Loucy (cell line): ENCODE data around the gene TXNRD1.

ENCODE experiments used
- H2AFZ ChIP-seq: fragments of 200-600 bp; sonication (generic); 2 replicates; pipeline ENCODE4 v1.6.0; 2016; ENCODE audit warnings: antibody characterized with exemption, mild to moderate bottlenecking, low read length, moderate library complexity
- H3F3A ChIP-seq: fragments of 200-600 bp; 2 replicates; pipeline ENCODE4 v1.6.0; 2016; ENCODE audit warnings: antibody characterized with exemption, low read depth, mild to moderate bottlenecking
- H3K27me3 ChIP-seq: fragments of 200-600 bp; sonication (generic); 2 replicates; pipeline ENCODE4 v1.6.1; 2014; ENCODE audit warnings: low read length, mild to moderate bottlenecking; ENCODE audit not compliant: insufficient read depth, poor library complexity, severe bottlenecking
- H3K36me3 ChIP-seq: fragments of 200-600 bp; sonication (generic); 2 replicates; pipeline ENCODE4 v1.6.1; 2016; ENCODE audit warnings: low read length; ENCODE audit not compliant: insufficient read depth
- H3K4me1 ChIP-seq: fragments of 200-600 bp; sonication (generic); 2 replicates; pipeline ENCODE4 v1.5.1; 2014; ENCODE audit warnings: low read length, mild to moderate bottlenecking; ENCODE audit not compliant: insufficient read depth, poor library complexity, severe bottlenecking
- H3K4me2 ChIP-seq: fragments of 200-600 bp; sonication (generic); 2 replicates; pipeline ENCODE4 v1.6.0; 2014; ENCODE audit warnings: antibody characterized with exemption, low read length, low read depth, mild to moderate bottlenecking; ENCODE audit not compliant: poor library complexity, severe bottlenecking
- H3K4me3 ChIP-seq: fragments of 200-600 bp; sonication (generic); 2 replicates; pipeline ENCODE4 v1.5.1; 2014; ENCODE audit warnings: low read length, mild to moderate bottlenecking, mixed read lengths; ENCODE audit not compliant: poor library complexity, severe bottlenecking
- H3K79me2 ChIP-seq: fragments of 200-600 bp; sonication (generic); 2 replicates; pipeline ENCODE4 v1.6.1; 2014; ENCODE audit warnings: low read length; ENCODE audit not compliant: insufficient read depth
- H3K9ac ChIP-seq: fragments of 200-600 bp; sonication (generic); 2 replicates; pipeline ENCODE4 v1.6.0; 2014; ENCODE audit warnings: mild to moderate bottlenecking, low read depth, low read length, moderate library complexity; ENCODE audit not compliant: poor library complexity, severe bottlenecking
- H3K9me2 ChIP-seq: fragments of 200-600 bp; sonication (generic); replicated peaks from 2 replicates; pipeline ENCODE4 v1.6.1; 2016; ENCODE audit warnings: low read depth, low read length, mixed read lengths
- H3K9me3 ChIP-seq: fragments of 200-600 bp; sonication (generic); 2 replicates; pipeline ENCODE4 v1.6.1; 2014; ENCODE audit warnings: mild to moderate bottlenecking, antibody characterized with exemption, low read length, low read depth; ENCODE audit not compliant: insufficient read depth
- H4K20me1 ChIP-seq: fragments of 200-600 bp; sonication (generic); 2 replicates; pipeline ENCODE4 v1.6.0; 2014; ENCODE audit warnings: antibody characterized with exemption, low read length, mild to moderate bottlenecking; ENCODE audit not compliant: insufficient read depth, poor library complexity, severe bottlenecking
- CTCF ChIP-seq: fragments of 200-600 bp; sonication (generic); conservative IDR thresholded peaks from 2 replicates; pipeline ENCODE4 v1.5.1; 2014; ENCODE audit warnings: mild to moderate bottlenecking, antibody characterized with exemption, low read length
- EZH2phosphoT487 ChIP-seq: fragments of 200-600 bp; IDR thresholded peaks from 2 replicates; pipeline ENCODE4 v1.6.1; 2018; ENCODE audit warnings: antibody characterized with exemption, mild to moderate bottlenecking, moderate library complexity, borderline replicate concordance

TXNRD1 gene

GRCh38 chr12:104309446-104309993 is 93.9 kb downstream of the TXNRD1 start:
- no peak overlapping the region for H3K9ac ChIP-seq
- no peaks in the 10 kb centered on the region for H3K4me1 ChIP-seq
- no peaks in the 10 kb centered on the region for H3K27me3 ChIP-seq
- no peaks in the 10 kb centered on the region for H3K9me3 ChIP-seq
- H2AFZ ChIP-seq, result no peak overlapping the region
- no peaks in the 10 kb centered on the region for H3K9me2 ChIP-seq
- no peak overlapping the region for H3K4me2 ChIP-seq
- H4K20me1 ChIP-seq, result peaks cover 49% of the 10 kb centered on the region
- H3K36me3 ChIP-seq, result peaks cover 44% of the 10 kb centered on the region
- peaks cover 59% of the 10 kb centered on the region for H3K79me2 ChIP-seq
- no peak overlapping the region for H3K4me3 ChIP-seq
- TF ChIP-seq CTCF (no peak), EZH2phosphoT487 (no peak)
- H3F3A ChIP-seq, result no peaks in the 10 kb centered on the region

GRCh38 chr12:104310751-104311633 is 95.4 kb downstream of the TXNRD1 start:
- Histone ChIP-seq H3F3A (no peaks in the 10 kb centered on the region), H3K9me3 (no peaks in the 10 kb centered on the region), H3K4me2 (no peak overlapping the region), H3K9ac (no peak overlapping the region), H3K27me3 (no peaks in the 10 kb centered on the region), H3K4me1 (no peaks in the 10 kb centered on the region), H3K79me2 (peaks cover 44% of the 10 kb centered on the region), H4K20me1 (peaks cover 38% of the 10 kb centered on the region), H2AFZ (no peak overlapping the region), H3K36me3 (peaks cover 58% of the 10 kb centered on the region), H3K9me2 (no peaks in the 10 kb centered on the region), H3K4me3 (no peak overlapping the region)
- TF ChIP-seq EZH2phosphoT487, result no peak

- Histone ChIP-seq H3K4me1 (no peaks in the 10 kb centered on the region), H3K9me3 (no peaks in the 10 kb centered on the region), H3F3A (no peaks in the 10 kb centered on the region), H2AFZ (no peak overlapping the region), H3K4me3 (no peak overlapping the region), H4K20me1 (peaks cover 26% of the 10 kb centered on the region), H3K4me2 (no peak overlapping the region), H3K27me3 (no peaks in the 10 kb centered on the region), H3K79me2 (peaks cover 32% of the 10 kb centered on the region), H3K9me2 (no peaks in the 10 kb centered on the region), H3K9ac (no peak overlapping the region), H3K36me3 (peaks cover 67% of the 10 kb centered on the region)
- no peak for TF ChIP-seq CTCF
- TF ChIP-seq EZH2phosphoT487, result no peak
Observed at GRCh38 chr12:104312202-104312601, 96.6 kb downstream of the TXNRD1 start.
